Stomach (tissue), 4 donors: ENCODE measurements around the gene CENPP.

Source experiments
- CTCF ChIP-seq, 7 experiments: fragments of 450-650 bp in 4 of 7; fragments of 200-600 bp in 3 of 7; sonication (generic) in 3 of 7; IDR thresholded peaks; one replicate each; pipeline ENCODE4 v1.5.1; 2016 to 2019; ENCODE audit warnings: antibody characterized with exemption in 7 of 7, control low read depth in 2 of 7, mild to moderate bottlenecking in 1 of 7
- POLR2A ChIP-seq, 4 donors: fragments of 450-650 bp; IDR thresholded peaks; one replicate each; pipeline ENCODE4 v1.6.1; 2016; ENCODE audit warnings: antibody characterized with exemption in 4 of 4, control low read depth in 2 of 4, mild to moderate bottlenecking in 1 of 4, moderate library complexity in 1 of 4

GRCh38 chr9:92663126-92663525, 337.4 kb downstream of the CENPP start:
- TF ChIP-seq CTCF (IDR thresholded peaks at IDR 0.05) (no peak), POLR2A (IDR thresholded peaks at IDR 0.05) (no peak)
